ENCODE data around the gene NUDCD3.

NUDCD3 gene

GRCh38 chr7:44477063-44477830 is 13.2 kb downstream of the NUDCD3 start:
- DNase-seq = peak; percentile 44

GRCh38 chr7:44476313-44476712 is 14.1 kb downstream of the NUDCD3 start:
- no peak for DNase-seq

GRCh38 chr7:44473295-44473694 is 17.2 kb downstream of the NUDCD3 start:
- DNase-seq = no peak

GRCh38 chr7:44472843-44473242 is 17.6 kb downstream of the NUDCD3 start:
- no peak for DNase-seq

GRCh38 chr7:44471850-44472249 is 18.6 kb downstream of the NUDCD3 start:
- no peak for DNase-seq

GRCh38 chr7:44471436-44471835 is 19.0 kb downstream of the NUDCD3 start:
- DNase-seq = no peak

GRCh38 chr7:44470628-44471245 is 19.7 kb downstream of the NUDCD3 start:
- no peak for DNase-seq

- no peak for DNase-seq
Measured at GRCh38 chr7:44470135-44470479, 20.4 kb downstream of the NUDCD3 start.

- DNase-seq = no peak
Measured at GRCh38 chr7:44469461-44470134, 20.9 kb downstream of the NUDCD3 start.

- DNase-seq = no peak
Measured at GRCh38 chr7:44467217-44467548, 23.3 kb downstream of the NUDCD3 start.

- no peak for DNase-seq
Measured at GRCh38 chr7:44466300-44467216, 23.9 kb downstream of the NUDCD3 start.

GRCh38 chr7:44465490-44465889 is 25.0 kb downstream of the NUDCD3 start:
- DNase-seq = no peak

GRCh38 chr7:44463169-44463808 is 27.2 kb downstream of the NUDCD3 start:
- DNase-seq = no peak

GRCh38 chr7:44461387-44461786 is 29.1 kb downstream of the NUDCD3 start:
- DNase-seq = no peak

- DNase-seq = no peak
Measured at GRCh38 chr7:44460325-44460724, 30.1 kb downstream of the NUDCD3 start.

GRCh38 chr7:44455155-44455554 is 35.3 kb downstream of the NUDCD3 start:
- no peak for DNase-seq

- no peak for DNase-seq
Measured at GRCh38 chr7:44454348-44454747, 36.1 kb downstream of the NUDCD3 start.

- DNase-seq = no peak
Measured at GRCh38 chr7:44451123-44451522, 39.3 kb downstream of the NUDCD3 start.

GRCh38 chr7:44449584-44449928 is 40.9 kb downstream of the NUDCD3 start:
- DNase-seq = no peak

- no peak for DNase-seq
Measured at GRCh38 chr7:44448922-44449583, 41.4 kb downstream of the NUDCD3 start.

- no peak for DNase-seq
Measured at GRCh38 chr7:44447874-44448425, 42.5 kb downstream of the NUDCD3 start.
